GM18873 (cell line): ENCODE data around the gene WDR38.

Experiments
- ATAC-seq: cut with Tn5 transposase; IDR thresholded peaks from one replicate; pipeline ENCODE4 v1.9.1; 2021; ENCODE audit warnings: mild to moderate bottlenecking, moderate library complexity, moderate number of reproducible peaks; ENCODE audit not compliant: unreplicated experiment, low FRiP score

WDR38 gene

DNA sequence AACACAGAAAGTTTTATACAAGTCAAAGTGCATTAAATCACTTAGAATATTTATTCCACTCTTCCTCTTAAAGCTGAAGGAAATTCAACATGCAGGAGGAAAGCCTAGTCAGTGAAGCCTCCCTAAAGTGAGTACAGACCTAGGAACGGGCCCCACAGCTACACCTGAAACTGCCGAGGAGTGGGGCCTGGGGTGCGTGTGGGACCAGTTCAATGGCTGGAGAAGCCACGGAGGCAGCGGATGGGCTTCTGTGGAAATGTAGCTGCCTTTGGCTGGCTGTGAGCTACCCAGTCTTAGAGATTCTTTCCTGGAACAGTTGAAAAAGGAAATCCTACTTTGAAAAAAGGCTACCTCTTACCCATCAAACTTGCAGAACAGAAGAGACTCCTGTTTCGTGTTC is 25.3 kb downstream of the WDR38 start:
- no peak for ATAC-seq

DNA sequence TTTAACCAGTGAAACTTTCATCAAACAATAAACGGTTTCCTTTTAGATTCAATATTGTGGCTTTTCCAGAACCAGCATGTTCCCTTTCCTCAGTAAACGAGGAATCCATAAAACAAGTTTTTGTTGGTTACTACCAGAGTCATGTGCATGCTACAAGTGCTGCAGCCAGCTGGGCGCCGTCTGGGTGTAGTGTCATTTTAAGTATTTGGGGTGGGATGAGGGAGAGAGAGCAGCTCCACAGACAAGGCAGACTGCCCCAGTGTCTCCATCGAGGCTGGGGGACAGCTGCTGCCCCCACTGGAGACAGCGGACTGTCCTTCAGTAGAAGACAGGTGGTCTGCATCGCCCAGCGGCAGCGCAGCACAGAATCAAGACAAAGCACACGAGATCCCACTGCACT is 26.0 kb downstream of the WDR38 start:
- no peak for ATAC-seq

DNA sequence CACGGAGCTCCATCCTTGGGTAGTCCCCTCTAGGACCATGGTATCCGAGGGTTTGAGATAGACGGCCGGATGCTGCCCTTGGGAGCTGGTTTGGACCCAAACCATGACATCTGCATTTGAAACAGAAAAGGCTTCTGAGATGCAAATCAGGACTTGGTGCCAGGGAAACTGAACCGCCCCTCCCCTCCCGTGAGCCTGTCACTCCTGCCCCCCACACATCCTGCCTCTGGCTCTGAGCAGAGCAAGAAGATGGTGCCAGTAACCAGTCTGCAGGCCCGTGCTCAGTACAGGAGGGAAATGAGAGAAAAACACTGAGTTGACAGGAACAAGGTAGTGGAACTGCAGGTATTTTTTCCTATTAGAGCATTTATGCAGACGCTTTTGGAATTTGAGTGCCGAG is 27.2 kb downstream of the WDR38 start:
- no peak for ATAC-seq

DNA sequence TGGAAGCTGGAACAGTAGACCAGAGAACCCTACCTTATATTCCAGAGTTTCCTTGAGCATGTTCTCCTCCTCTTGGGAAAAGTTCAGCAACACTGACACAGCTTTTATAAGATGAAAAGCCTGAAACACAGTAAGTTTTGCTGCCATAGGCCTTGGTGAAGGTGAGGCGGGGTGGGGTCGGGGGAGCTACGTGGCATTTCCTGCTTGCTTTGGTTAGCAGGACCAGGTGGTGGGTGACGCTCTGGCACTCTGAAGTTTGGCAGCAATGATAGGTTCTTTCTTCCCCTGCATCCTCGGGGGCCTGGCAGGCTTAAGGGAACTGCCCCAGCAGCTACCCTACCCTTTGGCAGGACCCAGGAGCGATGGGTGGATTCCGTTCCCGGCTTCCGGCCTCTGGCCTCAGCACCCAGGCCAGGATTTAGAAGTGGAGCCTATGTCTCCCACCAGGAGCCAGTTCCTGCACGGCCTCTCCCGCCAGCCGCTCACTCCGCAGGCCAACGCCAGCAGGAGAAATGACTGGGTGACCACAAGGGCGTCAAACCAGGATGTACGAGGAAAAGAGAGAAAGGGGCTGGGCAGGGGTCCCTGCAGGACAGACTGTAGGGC is 28.0 kb downstream of the WDR38 start:
- no peak for ATAC-seq

DNA sequence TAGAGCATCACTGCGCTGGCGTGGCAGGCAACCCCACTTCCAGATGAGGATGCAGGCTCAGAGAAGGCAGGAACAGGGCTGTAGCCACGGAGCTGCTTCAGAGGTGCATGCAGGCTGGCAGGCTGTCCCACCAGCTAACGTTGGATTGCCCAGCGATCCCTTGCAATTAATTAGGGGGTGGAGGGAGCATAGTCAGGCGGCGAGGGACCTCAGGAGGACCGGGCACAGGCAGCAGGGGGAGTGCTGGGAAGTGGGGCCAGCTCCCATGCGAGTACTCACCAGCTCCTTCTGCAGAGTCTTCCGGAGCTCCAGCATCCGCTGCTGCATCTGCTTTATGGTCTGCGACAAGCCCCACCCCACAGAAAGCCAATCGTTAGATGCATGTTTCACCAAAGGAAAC is 29.0 kb downstream of the WDR38 start:
- no peak for ATAC-seq

DNA sequence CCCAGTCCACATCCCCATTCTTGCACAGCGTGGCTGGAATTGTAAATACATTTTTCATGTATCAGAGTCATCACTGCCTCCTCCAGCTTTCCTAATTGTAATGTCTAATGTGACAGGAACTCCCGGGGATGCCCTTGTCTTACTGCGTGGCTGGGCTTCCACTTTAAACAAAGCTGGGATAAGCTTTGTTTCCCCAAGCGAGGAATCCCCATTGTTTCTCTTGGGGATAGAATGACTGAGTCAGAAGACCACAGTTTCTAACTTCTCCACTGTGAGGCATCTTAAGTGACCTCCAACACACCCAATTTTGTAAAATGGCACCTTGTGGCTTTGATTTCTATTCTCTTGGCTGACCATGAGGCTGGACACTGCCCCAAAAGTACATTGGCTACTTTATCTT is 31.1 kb downstream of the WDR38 start:
- no peak for ATAC-seq

DNA sequence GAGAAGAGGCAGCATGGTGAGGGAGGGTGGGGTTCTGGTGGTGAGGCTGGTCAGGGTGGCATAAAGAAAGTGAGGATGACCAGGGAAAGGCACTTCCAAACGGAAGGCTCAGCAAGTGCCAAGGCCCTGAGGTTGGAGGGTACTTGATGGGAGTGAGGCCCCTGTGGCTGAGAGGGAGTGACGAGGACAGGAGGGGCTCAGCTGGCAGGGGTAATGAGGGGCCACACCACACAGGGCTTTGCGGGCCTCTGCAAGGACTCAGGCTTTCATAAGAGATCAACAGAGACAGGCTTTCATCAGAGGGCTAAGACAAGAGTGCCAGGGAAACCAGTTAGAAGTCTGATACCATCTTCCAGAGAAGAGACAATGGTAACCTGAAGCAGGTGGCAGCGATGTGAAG is 32.3 kb downstream of the WDR38 start:
- ATAC-seq, result no peak

DNA sequence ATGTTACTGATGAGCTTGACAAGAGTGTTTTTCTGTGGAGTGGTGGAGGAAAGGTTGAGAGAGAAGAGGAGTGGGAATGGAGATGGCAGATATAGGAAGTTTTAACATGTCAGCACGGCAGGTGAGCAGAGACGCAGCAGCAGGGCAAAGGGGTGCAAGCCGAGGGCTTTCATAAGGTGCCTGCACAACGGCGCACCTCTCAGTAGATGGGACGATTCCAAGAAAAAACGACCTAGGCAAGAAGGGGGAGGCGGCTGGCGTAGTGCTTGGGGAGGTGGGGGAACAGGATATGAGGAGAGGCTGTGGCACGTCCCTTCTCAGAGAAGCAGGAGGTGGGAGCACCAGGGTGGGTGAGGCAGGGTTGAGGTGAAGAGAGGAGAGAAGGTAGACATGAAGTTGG is 33.2 kb downstream of the WDR38 start:
- no peak for ATAC-seq

DNA sequence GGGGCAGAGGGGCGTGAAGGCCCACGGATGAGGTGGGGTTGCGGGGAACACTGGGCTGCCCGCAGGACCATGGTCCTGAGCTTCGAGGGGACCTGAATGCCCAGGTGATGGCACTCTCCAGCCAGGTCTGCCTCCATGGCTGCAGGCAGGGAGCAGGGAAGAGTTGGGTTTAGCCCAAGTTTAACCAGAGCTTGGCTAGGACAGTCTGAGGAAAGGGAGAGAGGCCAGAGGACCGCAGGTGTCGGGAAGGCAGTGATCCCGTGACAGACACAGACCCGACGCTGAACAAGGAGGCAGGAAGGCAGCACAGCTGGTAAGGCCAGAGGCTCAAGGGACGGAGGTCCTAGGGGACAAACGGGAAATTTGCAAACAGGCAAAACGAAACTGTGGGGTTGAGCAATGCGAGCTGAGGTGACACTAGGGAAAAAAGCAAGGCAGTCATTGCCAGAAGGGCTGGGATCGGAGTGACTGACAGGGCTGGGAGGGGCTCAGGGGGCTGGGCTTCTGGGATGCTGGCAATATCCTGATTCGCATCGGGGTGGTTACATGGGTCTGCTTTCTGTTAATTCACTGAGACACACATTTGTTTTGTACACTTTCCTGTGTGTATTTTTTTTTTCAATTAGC is 33.7 kb downstream of the WDR38 start:
- no peak for ATAC-seq

DNA sequence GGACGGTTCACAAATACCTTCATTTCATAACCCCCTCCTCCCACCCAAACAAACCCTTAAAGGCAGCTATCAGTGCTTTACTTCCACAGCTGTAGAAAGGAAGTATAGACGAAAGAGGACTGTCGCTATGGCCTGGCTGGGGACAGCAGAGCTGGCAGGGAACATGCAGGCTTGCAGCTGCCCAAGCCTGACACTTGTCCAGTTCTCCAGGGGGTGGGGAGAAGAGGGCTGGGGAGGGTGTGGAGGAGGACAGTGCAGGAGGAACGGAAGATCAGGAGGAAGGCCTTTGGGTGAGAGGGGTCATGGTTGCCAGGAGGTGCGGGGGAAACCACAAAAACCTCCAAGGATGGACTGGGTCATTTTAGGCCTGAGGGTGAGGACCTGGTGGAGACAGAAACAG is 34.6 kb downstream of the WDR38 start:
- no peak for ATAC-seq

DNA sequence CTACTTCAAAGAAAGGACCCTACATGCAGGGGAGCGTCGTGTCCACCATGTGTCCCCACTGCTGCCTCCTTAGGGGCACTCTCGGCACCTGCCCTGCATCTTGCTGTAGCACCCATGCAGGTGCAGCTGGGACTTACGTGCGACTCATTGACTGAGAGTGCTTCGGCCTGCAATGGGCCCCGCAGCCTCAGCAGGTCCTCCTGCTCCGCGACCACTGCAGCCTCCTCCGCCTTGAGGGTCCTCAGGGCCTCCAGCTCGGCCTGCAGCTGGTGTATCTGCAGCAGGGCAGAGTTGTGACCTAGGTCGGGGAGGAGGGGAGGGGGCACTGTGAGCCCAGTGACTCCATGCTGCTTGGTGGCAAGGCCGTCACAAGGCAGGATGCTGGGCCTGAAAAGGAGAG is 35.7 kb downstream of the WDR38 start:
- no peak for ATAC-seq

DNA sequence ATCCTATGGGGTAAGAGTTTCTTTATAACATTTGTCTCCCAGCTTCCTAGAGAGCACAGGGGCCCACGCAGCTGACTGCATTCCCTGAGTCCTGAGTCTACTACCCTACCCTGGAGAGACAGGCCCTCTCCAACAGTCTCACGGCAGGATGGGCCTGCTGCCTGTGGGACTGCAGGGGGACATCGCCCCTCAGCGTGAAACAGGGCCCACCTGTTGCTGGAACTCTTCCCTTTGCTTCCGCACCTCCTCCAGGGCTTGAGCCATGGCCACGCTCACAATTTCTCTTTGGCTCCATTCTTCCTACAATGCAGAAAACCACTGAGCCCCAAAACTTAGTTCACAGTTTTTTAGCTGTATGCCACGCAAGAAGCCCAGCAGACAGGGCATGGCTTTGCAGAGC is 36.9 kb downstream of the WDR38 start:
- ATAC-seq, result no peak

DNA sequence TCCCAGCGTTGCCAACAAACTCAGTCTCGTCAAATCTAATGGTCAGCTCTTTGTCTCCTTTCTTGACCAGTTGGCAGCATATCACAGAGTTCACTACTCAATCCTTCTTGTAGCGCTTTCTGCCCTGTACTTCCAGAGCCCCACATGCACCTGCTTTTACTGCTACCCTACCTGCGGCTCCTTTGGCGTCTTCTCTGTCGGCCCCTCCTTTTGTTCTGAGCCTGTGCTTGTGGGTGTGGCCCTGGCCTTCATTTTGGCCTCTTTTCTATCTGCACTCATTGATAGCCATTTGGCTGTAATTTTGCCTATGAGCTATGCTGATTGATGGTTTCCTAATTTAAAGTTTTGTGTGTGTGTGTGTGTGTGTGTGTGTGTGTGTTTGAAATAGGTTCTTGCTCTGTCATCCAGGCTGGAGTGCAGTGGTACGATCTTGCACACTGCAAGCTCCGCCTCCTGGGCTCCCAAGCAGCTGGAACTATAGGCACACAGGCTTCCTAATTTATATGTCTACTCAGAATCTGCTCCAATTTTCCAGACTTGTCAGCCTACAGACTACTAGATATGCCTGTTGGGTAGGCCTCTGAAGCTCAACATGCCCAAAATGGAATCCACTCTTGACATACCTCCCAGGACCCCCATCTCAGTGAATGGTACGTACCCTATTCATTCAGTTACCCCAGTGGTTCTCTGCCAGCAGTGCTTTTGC is 40.9 kb downstream of the WDR38 start:
- ATAC-seq, result no peak

DNA sequence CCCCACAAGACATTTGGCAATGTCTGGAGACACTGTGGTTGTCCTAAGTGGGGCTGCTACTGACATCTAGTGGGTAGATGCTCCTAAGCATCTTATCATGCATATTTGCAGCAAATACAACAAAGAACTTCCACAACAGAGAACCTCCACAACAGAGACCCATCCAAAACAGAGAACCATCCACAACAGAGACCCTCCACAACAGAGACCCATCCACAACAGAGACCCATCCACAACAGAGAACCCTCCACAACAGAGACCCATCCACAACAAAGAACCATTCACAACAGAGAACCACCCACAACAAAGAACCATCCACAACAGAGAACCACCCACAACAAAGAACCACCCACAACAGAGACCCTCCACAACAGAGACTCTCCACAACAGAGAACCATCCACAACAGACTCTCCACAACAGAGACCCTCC is 41.5 kb downstream of the WDR38 start:
- ATAC-seq, result no peak

DNA sequence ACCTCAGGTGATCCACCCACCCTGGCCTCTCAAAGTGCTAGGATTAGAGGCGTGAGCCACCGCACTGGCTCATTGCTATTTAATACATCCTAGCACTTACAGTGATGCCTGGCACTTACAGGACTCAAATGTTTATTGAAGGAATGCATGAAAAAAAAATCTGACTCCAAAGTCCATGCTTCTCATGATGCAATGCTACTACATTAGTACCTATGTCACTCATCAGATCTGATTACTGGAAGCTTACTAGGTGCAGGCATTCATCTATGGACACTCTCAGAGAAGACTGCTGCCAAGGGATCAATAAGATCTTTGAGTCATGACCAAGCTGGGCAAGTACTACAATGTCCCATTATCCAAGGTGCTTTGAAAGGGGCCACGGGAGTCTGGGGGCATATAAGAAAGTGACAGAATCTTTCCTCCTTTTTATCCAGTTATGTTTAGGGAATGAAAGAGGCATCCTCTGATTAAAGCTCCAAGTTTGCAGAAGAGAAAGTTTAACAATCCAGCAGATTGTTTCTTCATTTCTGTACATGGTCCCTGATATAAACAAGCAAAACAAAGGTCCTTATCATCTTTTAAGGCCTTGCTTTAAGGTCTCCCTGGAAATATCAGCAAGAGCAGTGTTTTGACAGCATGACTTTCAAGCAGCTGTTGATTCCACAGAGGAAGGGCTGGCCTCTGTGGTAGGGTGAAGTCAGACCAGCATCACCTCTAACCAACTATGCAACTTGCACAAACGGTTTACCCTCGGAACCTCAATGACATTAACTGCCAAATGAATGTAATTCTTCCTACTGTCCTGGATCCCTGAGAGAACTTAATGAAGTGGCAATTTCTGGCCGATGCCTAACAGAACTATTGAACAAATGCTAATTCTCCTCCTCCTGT is 44.6 kb downstream of the WDR38 start:
- no peak for ATAC-seq

DNA sequence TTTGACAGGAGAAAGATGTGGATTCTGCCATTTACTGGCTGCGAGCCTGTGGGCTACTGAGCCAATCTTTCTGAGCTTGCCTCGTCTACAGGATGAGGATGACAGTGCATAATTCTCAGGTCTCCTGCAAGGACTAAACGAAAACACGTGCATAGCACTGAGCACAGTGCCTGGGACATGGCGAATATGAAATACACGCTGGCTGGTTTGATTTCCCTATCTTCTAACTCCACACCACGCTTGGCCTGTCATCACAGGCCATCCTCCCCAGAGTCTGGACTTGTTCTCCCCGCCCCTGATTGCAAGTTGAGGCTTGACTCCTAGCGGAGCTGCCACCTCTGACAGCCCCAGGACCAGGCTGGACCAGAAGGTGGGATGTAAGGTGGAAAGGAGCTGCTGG is 46.6 kb downstream of the WDR38 start:
- no peak for ATAC-seq

DNA sequence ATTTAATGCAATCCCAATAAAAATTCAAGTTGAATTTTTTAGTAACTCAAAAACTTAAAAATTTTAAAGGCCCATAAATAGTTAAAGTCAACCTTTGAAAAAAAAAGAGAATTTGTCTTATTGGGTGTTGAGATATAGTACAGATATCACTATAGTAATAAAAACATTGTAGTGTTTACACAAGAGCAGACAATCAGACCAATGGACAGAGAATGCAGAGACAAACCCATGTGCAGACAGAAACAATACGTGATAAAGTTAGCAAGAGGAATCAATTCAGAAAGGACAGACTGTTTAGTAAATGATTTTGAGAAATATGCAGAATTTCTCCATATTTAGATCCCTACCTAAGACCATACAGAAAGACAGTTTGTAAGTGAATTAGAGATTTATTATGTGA is 53.7 kb downstream of the WDR38 start:
- ATAC-seq, result no peak
